NCI-H82 (cell line): ENCODE data around the gene RERE.
"Not testable (repeated sequence)": the region's sequence is repeated elsewhere in the genome, so short reads cannot be mapped to it uniquely, and the experiment has no call there.

Experiments
- DNase-seq: peaks from one replicate; lab custom pipeline; 2025; lab: John Stamatoyannopoulos, UW

The RERE gene

DNA sequence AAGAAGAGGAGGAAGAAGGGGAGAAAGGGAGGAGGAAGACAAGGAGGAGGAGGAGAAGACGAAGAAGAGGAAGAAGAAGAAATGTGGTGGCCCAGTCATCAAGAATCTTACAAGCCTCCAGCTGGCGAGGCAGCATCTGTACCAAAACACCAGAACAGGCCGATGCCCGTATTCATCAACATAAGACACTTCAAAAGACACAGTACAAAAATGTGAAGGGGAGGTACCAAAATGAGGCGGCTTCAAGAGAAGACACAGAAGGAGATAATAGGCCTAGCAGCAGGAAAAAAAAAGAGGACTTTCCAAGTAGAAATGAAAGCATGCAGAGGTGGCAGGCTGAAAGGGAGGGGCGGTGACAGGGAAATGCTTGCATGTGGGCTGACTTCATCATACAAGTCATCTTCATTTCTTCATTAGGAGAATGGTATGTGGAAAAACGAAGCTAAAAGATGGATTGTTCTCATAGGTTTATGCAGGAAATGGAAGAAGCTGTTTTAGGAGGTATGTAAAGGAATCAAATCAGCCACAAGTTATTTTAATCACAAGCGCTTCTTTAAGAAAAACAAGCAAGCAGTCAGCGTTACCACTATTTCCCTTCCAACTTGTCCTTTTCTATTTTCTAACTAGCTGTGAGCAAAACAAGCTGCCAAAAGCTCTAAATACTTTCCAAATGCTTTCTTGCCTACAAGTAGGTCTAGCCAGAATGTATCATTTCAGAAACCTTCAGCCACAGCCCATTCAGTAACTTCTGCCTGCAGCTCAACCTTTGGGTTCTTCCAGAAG lies 307.2 kb downstream of the RERE start:
- DNase-seq: no peak

DNA sequence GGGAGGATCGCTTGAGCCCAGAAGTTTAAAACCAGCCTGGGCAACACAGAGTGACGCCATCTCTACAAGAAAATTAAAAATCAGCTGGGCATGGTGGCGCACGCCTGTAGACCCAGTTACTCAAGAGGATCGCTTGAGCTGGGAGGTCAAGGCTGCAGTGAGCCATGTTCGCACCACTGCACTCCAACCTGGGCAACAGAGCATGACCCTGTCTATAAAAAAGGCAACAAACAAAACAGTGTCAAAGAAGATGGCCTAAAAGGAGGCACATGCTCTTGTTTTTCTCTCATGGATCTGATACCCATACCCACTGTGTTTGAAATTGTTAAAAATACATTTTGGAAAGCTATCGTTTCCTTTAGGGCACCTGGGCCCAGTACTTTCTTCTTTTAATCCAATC lies 307.9 kb downstream of the RERE start:
- no peak for DNase-seq

DNA sequence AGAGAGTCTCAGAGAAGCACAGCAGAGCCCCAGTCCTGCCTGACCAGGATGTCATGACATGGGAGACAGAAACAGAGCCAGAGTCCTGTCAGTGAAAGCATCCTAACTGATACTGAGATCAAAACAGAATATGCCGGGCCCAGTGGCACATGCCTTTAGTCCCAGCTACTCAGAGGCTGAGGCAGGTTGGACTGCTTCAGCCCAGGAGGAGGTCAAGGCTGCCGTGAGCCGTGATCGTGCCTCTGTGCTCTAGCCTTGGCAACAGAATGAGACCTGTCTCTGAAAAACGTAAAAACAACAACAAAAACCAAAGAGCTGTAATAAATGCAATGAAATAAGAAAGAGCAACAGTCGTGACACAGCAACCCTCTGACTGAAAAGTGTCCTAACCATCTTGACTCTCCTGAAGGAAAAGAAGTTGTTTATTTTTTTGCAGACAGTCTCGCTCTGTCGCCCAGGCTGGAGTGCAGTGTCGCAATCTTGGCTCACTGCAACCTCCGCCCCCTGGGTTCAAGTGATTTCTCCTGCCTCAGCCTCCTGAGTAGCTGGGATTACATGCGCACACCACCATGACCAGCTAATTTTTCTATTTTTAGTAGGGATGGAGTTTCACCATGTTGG lies 310.3 kb downstream of the RERE start:
- no peak for DNase-seq

DNA sequence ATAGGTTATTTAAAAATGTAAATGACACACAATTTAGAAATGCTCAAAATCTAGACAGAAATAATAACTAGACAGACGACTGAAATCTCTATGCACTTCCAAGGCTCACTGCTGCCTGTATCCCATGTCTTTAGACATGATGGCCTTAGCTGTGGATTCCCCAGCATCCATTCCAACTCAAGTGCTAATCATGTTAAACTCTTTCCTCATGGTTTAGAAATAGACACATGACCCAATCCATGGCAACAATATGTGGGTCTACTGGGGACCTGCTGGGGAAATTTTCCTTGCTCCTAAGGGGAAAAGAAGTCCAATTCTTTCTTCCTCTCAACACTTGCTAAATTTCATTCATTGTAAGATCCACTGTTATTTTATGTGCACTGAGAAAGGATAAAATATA lies 311.0 kb downstream of the RERE start:
- no peak for DNase-seq

DNA sequence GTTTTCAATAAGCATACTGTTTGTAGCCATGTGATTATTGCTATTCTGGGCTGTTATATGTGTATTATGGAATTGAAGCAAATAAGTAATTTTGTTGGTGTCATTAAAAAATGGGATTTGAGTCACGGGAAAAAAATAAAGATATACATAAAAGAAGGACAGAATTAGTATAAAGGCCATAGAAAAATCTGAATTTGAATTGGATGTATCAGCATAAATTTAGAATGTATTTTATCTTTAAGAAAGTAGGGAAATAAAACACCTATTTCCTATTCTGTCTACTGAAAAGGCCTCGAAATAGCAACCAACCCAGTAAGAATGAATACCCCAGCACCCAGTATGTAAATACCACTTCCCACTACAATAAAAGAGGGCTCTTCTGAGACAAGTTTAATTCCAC lies 313.6 kb downstream of the RERE start:
- no peak for DNase-seq

DNA sequence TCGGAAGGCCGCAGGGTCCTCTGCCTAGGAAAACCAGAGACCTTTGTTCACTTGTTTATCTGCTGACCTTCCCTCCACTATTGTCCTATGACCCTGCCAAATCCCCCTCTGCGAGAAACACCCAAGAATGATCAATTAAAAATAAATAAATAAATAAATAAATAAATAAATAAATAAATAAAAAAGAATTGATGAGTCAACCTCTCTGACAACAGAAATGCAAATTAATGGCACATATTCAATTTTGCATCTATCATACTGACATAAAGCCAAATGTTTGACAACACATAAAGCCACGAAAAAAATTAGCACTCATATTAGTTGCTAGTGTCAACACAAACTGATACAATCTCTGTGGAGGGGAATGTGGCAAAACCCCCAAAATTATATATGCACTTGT lies 314.5 kb downstream of the RERE start:
- not testable (repeated sequence) for DNase-seq

DNA sequence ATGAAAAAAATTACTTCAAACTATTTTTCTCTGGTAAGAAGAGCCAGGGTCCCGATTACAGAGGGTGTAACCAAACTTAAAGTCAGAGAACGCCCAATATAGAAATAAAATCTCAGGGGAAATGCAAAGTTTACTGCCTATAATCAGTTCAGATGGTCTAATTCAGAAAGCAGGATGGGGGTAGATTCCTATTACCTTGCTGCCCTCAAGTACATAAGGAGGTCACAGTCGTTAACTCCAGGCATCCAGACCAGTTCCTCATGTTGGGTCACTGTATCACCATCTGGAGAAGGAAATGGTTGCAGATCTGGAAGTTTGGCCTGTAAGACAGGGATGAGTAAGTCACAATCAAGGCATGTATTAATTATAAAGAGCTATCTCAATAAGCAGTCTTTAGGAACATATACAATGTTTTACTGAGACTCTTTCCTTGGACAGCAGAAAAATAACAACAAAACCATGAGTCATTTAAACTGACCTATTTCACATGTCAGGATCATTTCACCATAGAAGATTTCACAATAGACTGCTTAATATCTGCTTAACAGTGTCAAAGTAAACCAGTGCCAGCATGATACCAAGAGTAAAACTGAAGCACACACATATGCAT lies 320.1 kb downstream of the RERE start:
- no peak for DNase-seq

DNA sequence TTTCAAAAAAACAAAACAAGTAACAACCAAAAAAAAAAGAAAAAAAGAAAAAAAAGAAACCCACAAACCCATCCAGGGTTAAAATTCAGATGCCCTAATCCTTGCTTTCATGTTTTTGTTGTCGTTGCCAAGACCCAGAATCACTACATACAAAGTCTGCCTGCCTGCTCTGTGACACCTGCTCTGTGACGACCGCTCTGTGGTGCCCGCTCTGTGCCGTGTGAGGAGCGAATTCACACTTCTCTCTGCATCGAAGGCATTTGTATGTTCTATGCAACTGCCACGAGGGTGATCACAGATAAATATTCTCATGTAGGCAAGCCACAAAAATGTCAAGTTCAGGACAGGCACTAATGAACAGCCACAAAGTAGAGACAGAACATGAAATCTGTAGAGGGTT lies 321.0 kb downstream of the RERE start:
- no peak for DNase-seq

DNA sequence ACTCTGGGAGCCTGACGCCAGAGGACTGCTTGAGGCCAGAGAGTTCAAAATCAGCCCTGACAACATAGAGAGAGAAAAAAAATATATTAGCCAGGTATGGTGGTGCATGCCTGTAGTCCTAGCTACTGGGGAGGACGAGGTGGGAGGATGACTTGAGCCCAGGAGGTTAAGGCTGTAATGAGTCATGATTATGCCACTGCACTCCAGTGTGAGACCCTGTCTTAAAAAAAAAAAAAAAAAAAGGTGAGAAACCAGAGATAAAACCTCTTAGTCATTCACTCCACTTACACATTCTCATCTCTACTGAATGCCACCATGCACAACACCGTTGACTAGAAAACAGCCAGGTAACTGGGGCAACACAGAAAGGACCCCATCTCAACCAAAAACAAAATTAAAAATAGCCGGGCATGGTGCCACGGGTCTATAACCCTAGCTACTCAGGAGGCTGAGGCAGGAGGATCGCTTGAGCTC lies 321.5 kb downstream of the RERE start:
- DNase-seq: no peak

DNA sequence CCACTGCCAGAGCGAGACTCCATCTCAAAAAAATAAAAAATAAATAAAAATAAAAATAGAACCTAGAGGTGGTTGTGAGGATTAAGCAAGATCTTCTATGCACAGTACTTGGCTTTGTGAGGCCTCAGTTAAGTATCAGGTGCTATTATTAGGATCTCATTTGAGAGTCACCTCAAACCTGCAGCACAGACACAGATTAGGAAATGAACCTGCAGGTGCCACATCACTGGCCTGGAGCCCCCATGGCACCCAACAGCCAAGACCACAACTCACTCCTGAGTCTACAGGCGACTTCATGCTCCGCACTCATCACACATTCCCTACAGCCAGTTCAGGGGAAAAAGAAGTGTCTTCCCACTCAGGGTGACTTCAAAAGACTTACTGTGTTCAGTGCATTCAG lies 322.8 kb downstream of the RERE start:
- DNase-seq: no peak

DNA sequence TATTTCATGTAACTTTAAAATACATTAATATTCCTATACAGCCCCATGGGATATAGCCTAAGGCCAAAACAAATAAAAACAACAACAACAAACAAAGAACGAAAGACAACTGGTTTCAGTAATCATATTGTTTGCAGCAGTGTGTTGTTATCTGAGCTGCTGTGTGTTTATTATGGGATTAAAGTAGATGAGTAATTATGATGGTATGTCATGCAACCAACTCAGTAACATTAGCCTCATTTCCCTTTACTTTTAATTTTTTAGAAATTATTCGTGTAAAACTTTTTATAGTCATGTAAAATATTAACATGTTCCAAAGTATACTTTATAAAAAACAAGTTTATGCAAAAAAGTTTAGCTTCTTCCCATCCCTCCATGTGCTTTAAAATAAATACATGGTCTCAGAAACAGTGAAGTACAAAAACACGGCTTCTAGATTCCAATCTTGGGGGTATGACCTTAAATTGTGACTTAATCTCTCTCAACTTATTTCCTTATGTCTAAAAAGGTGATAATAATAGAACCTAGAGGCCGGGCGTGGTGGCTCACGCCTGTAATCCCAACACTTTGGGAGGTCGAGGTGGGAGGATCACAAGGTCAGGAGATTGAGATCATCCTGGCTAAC lies 323.4 kb downstream of the RERE start:
- no peak for DNase-seq

DNA sequence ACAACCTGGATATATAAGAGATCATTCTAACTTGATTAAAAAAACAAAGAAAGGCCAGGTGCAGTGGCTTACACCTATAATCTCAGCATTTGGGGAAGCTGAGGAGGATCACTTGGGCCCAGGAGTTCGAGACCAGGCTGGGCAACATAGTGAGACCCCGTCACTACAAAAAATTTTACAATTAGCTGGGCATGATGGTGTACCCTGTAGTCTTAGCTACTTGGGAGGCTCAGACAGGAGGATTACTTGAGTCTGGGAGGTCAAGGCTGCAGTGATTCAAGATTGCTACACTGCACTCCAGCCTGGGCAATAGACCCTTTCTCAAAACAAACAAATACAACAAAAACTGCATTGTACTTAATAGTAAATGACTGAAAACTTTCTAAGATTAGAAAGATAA lies 330.2 kb downstream of the RERE start:
- DNase-seq: no peak

DNA sequence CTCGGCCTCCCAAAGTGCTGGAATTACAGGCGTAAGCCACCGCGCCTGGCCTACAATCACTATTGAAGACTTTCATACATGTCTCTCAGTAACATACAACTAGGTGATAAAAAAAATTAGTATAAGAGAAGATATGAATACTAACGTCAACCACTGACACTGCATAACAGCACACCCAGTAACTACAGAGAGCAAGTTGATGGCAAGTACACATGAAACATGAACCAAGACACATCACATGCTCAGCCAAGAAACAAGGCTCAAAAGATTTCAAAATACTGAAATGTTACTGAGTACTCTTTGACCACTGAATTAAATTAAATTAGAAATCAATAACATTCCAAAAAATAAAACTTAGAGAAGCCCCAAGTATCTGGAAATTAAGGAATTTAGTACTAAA lies 331.4 kb downstream of the RERE start:
- no peak for DNase-seq

DNA sequence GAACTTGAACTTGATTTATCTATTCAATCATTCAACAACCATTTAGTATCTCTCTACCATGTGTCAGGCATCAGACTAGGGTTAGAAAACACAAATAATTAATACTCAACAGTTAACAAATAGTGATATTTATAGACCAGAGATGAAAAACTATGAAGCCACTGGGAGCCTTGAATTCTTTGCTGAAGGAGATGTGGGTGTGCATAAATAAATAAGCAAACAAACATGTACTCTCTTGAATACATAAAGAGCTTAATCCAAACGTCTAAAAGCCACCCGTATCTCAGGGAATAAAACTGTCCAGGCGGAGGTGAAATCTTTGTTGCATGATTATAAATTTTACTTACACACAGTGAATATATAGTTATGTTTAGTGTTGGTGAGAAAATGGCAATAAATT lies 333.9 kb downstream of the RERE start:
- no peak for DNase-seq

DNA sequence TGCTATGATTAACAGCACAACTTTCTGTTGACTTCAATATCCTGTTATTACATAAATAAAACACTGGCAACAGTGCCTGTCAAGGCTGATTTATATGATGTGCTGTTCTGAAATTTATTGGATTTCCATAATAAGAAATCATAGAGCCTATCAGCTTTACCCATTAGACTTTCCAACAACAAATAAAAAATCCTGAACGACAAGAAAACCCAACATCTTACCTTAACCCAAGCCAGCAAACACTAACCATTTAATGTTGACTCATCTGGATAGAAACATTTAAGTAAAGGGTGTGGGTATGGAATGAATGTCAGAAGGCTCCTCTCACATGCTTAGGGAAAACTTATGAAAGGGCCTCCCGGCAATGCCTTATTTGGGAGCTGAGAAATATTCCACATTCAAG lies 334.5 kb downstream of the RERE start:
- DNase-seq: no peak

DNA sequence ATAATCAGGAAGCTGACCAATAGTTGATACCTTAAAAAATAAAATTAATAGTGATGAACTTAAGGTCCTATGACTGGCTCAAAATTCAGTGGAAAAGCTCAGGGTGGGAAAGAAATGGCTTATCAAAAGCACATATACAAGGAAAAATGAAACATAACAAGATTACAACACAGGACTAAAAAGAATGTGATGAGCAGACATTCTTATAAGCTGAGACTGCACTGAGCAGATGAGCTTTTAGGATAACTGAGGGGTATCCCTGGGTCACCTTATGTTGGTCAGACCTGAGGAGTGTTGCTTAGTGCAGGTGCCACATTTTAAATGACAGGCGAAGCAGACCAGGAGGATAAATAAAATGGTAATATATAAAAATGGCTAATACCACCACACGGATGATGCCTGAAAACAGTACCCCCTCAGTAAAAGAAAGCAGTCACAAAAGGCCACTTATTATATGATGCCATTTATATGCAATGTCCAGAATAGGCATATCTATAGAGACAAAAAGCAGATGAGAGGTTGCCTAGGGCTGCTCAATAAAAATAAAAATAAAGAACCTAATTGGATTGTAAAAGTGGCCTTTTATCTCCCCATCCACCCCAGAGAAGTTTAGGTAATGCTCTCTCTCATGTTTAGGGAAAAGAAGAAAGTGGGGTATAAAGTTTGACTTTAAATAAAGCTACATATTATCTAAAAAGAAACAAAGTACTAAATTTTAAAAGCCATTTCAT lies 335.6 kb downstream of the RERE start:
- no peak for DNase-seq

DNA sequence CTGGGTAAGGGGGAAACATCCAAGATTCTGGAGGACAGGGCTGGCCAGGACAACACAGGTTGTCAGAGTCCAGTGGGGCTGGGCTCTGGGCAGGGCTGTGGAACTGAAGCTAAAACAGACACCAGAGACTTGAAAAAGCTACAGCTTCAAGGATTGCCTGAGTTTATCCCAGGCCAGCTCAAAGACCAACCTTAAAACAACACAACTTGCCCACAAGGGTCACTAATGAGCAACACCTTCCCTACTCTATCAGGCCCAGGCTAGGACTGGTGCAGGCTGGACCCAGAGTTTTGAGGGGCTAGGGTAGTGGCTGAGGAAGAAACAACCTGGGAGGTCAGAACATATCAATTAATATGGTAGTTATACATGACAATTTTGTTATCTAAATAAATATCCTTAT lies 338.9 kb downstream of the RERE start:
- DNase-seq: no peak

DNA sequence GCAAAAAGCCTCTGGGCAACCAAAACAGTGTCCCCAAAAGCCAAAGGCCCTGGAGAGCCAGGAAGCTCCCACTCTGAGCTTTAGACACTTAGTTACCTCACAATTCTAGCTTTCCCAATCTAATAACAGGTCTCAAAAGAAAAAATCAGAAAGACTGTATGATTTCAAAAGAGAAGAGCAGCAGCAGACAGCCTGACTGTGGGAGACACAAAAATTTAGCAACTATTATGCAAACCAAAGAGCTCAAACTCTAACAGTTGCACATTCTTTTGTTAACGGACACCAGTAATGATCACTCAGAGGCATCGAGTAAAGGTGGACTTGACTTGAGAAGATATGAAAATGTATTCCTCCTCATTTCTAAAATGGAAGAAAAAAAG lies 339.5 kb downstream of the RERE start:
- DNase-seq: no peak

DNA sequence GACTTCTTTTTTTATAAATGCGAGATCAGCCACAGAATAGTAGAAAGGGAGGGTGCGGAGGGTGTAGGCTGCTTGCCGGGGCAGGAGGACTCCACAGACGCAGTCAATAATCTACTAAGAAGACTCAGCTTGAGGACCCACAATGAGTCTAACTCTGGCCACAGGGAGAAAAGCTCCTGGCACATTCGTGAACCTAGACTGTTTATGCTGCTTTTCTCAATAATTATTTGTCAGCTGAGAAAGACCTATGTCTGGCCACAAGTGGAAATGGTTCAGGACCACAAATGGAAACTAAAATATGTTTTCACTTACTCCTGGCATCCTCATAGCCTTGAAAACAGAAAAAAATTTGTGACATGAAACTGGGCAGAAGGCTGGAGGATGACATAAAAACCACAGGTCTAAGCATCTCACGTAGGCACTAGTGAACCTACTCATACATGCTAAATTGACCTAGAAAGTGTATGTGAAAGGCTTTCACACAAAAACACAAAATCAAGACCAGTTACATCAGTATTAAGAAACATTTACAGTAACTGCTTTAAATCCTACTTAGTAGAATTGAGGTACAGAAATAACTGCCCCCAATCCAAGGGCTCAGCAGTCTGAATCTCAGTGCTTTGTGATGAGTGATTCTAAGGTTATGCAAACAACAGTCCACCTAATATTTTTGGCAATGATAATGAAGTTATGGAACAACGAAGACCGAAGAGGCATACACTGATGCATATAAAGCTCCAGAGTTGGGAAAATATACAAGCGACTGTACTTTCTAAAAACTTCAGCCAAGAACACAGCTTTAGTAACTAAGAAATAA lies 340.1 kb downstream of the RERE start:
- peak; percentile 17 for DNase-seq

DNA sequence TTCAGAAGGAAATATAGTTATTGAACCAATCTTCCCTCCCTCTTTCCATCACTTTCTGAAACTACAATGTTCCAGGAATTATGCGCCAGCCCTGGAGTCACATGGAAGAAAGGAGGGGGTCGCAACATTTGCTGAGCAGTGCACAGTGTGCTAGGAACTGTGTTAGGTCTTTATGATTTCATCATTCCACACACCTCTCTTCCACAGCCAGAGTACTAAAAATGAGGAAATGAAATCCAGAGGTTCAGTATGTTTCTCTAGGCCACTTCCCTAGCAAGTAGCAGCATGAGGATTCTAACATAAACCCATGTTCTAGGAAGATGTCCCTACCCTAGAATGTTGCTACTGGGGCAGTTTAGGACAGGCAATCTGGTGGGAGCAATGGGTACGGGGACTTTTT lies 341.4 kb downstream of the RERE start:
- no peak for DNase-seq

DNA sequence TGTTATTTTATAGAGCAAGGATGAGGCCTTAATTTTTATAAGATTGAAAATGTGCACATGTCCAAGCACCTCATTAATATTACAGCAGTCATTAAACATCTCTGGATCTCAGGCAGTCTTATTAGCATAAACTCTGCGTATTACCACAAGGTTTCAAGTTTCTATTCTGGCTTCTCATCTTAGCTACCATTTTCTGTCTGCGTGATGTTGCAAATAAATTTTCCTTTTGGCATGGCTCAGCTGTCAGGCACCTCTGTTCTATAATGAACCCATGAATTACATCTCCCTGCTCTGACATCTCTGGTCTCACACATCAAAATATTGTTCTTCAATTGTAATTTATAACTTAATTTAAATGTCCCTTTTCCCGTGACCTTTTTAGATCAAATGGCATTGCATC lies 343.1 kb downstream of the RERE start:
- no peak for DNase-seq
